NCI-H1092 treated with DMSO at 0.1 percent for 48 hours (cell line): ENCODE data around the gene PRG3.
"Not testable (repeated sequence)": the region's sequence is repeated elsewhere in the genome, so short reads cannot be mapped to it uniquely, and the experiment has no call there.

Experiments used
- DNase-seq: peaks from one replicate; lab custom pipeline; 2025; lab: John Stamatoyannopoulos, UW

The PRG3 gene

GRCh38 chr11:57408771-57409170 lies 27.8 kb upstream of the PRG3 start:
- DNase-seq = no peak

GRCh38 chr11:57407941-57408475 lies 27.1 kb upstream of the PRG3 start:
- DNase-seq = no peak

- DNase-seq = no peak
Observed at GRCh38 chr11:57407010-57407920, 26.3 kb upstream of the PRG3 start.

- DNase-seq = no peak
Observed at GRCh38 chr11:57406337-57406904, 25.5 kb upstream of the PRG3 start.

GRCh38 chr11:57405271-57405860 lies 24.4 kb upstream of the PRG3 start:
- no peak for DNase-seq

GRCh38 chr11:57403802-57404147 lies 22.8 kb upstream of the PRG3 start:
- DNase-seq = no peak

- not testable (repeated sequence) for DNase-seq
Observed at GRCh38 chr11:57403003-57403801, 22.3 kb upstream of the PRG3 start.

- DNase-seq = peak; percentile 13
Observed at GRCh38 chr11:57402188-57403002, 21.4 kb upstream of the PRG3 start.

- DNase-seq = no peak
Observed at GRCh38 chr11:57399972-57400578, 19.1 kb upstream of the PRG3 start.

GRCh38 chr11:57399221-57399620 lies 18.3 kb upstream of the PRG3 start:
- no peak for DNase-seq

- no peak for DNase-seq
Observed at GRCh38 chr11:57397394-57397990, 16.5 kb upstream of the PRG3 start.

GRCh38 chr11:57396744-57397143 lies 15.8 kb upstream of the PRG3 start:
- no peak for DNase-seq

GRCh38 chr11:57395905-57396623 lies 15.1 kb upstream of the PRG3 start:
- no peak for DNase-seq

- DNase-seq = no peak
Observed at GRCh38 chr11:57394203-57394965, 13.4 kb upstream of the PRG3 start.

- DNase-seq = no peak
Observed at GRCh38 chr11:57392763-57393105, 11.8 kb upstream of the PRG3 start.

GRCh38 chr11:57392066-57392762 lies 11.3 kb upstream of the PRG3 start:
- no peak for DNase-seq

- DNase-seq = no peak
Observed at GRCh38 chr11:57391539-57391938, 10.6 kb upstream of the PRG3 start.

GRCh38 chr11:57391111-57391510 lies 10.2 kb upstream of the PRG3 start:
- no peak for DNase-seq
